ENCODE results near the gene NT5DC4. TPM values are rescaled to one million over a fixed set of nuclear protein-coding genes. Genes with fewer than 3 reads are reported as not detected.

Gene NT5DC4
- total RNA-seq, 1 experiment from 2014 or later, result 0.22 TPM

- H3K9ac ChIP-seq (ENCODE audit: low read length), result no peak overlapping the region
- no peak overlapping the region for H3K4me3 ChIP-seq (replicated peaks in 1 of 2; ENCODE audit: low read depth in 1 of 2, low read length in 2 of 2)
- H3K27ac ChIP-seq (ENCODE audit: low read depth, low read length), result no peak overlapping the region
- TF ChIP-seq ELF1 (IDR thresholded peaks at IDR 0.05; ENCODE audit: borderline replicate concordance, low read depth) (no peak), EZH2phosphoT487 (IDR thresholded peaks at IDR 0.05; ENCODE audit: borderline replicate concordance) (no peak), SP1 (IDR thresholded peaks at IDR 0.05; ENCODE audit: low read depth) (no peak), EZH2 (IDR thresholded peaks at IDR 0.05) (no peak), FOSL1 (IDR thresholded peaks at IDR 0.05; ENCODE audit: low read depth) (no peak), TCF7L2 (IDR thresholded peaks at IDR 0.05; ENCODE audit: borderline replicate concordance, extremely low read depth, insufficient read depth, insufficient read length) (no peak), CEBPB (IDR thresholded peaks at IDR 0.05; ENCODE audit: low read depth) (no peak), CBX3 (IDR thresholded peaks at IDR 0.05; ENCODE audit: low read depth) (no peak), POLR2AphosphoS5 (IDR thresholded peaks at IDR 0.05; ENCODE audit: low read depth, low read length) (no peak), JUND (IDR thresholded peaks at IDR 0.05) (no peak), ZFX (IDR thresholded peaks at IDR 0.05) (no peak)
- TF ChIP-seq, protein P1, sequence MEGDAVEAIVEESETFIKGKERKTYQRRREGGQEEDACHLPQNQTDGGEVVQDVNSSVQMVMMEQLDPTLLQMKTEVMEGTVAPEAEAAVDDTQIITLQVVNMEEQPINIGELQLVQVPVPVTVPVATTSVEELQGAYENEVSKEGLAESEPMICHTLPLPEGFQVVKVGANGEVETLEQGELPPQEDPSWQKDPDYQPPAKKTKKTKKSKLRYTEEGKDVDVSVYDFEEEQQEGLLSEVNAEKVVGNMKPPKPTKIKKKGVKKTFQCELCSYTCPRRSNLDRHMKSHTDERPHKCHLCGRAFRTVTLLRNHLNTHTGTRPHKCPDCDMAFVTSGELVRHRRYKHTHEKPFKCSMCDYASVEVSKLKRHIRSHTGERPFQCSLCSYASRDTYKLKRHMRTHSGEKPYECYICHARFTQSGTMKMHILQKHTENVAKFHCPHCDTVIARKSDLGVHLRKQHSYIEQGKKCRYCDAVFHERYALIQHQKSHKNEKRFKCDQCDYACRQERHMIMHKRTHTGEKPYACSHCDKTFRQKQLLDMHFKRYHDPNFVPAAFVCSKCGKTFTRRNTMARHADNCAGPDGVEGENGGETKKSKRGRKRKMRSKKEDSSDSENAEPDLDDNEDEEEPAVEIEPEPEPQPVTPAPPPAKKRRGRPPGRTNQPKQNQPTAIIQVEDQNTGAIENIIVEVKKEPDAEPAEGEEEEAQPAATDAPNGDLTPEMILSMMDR (IDR thresholded peaks at IDR 0.05 in 2 of 3, conservative IDR thresholded peaks at IDR 0.05 in 1 of 3; ENCODE audit: borderline replicate concordance in 1 of 3, insufficient read depth in 1 of 3, low read depth in 2 of 3, low read length in 2 of 3), result no peak
- TF ChIP-seq, protein P2, sequence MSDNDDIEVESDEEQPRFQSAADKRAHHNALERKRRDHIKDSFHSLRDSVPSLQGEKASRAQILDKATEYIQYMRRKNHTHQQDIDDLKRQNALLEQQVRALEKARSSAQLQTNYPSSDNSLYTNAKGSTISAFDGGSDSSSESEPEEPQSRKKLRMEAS (IDR thresholded peaks at IDR 0.05), result no peak
- TF ChIP-seq, protein P3, sequence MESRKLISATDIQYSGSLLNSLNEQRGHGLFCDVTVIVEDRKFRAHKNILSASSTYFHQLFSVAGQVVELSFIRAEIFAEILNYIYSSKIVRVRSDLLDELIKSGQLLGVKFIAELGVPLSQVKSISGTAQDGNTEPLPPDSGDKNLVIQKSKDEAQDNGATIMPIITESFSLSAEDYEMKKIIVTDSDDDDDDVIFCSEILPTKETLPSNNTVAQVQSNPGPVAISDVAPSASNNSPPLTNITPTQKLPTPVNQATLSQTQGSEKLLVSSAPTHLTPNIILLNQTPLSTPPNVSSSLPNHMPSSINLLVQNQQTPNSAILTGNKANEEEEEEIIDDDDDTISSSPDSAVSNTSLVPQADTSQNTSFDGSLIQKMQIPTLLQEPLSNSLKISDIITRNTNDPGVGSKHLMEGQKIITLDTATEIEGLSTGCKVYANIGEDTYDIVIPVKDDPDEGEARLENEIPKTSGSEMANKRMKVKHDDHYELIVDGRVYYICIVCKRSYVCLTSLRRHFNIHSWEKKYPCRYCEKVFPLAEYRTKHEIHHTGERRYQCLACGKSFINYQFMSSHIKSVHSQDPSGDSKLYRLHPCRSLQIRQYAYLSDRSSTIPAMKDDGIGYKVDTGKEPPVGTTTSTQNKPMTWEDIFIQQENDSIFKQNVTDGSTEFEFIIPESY (IDR thresholded peaks at IDR 0.05; ENCODE audit: extremely low read depth, insufficient replicate concordance, low read length), result no peak
- no peaks in the 10 kb centered on the region for H4K20me1 ChIP-seq (ENCODE audit: insufficient read depth)
- no peaks in the 10 kb centered on the region for H3K79me2 ChIP-seq (ENCODE audit: insufficient read depth, low read length)
- ChIA-PET RAD21 (ENCODE audit: low non-redundant PET in 1 of 2, low total read pairs in 2 of 2, uncharacterized antibody in 2 of 2, unreplicated experiment in 2 of 2) (no interaction called here), CTCF (interaction anchor here (1.4 kb wide), 1 partner anchor 13 kb away, joined by 3 read pairs; no protein-coding TSS in a partner anchor), POLR2A (no interaction called here)
- intact Hi-C loops (cut with micrococcal nuclease), result no loop called here
- DNase-seq (ENCODE audit: low read depth, low spot score) (no peak), ATAC-seq (no peak)
- no peaks in the 10 kb centered on the region for H3K9me2 ChIP-seq (ENCODE audit: insufficient read depth)
- no peaks in the 10 kb centered on the region for H3K9me3 ChIP-seq (ENCODE audit: control insufficient read depth in 1 of 2, insufficient read depth in 1 of 2, low read depth in 1 of 2, low read length in 2 of 2)
- no peak overlapping the region for H2AFZ ChIP-seq (ENCODE audit: low read depth, low read length, poor library complexity, severe bottlenecking)
- BruUV-seq (replicated peaks), result no TSS peak
- H3K4me1 ChIP-seq (ENCODE audit: control insufficient read depth in 1 of 2, insufficient read depth in 2 of 2, low read length in 2 of 2), result no peaks in the 10 kb centered on the region
- H3K4me2 ChIP-seq (ENCODE audit: low read length), result no peak overlapping the region
- H3K36me3 ChIP-seq (ENCODE audit: control insufficient read depth in 1 of 2, insufficient read depth in 2 of 2, low read length in 2 of 2), result no peaks in the 10 kb centered on the region
- no peaks in the 10 kb centered on the region for H3K27me3 ChIP-seq (ENCODE audit: insufficient read depth, low read length)
Observed at GRCh38 chr2:112671801-112672200, 49.0 kb upstream of the NT5DC4 start.
